NCI-H82 (cell line): ENCODE data around the gene RNF32.

Source experiments
- DNase-seq: peaks from one replicate; lab custom pipeline; 2025; lab: John Stamatoyannopoulos, UW

RNF32 gene

GRCh38 chr7:156640257-156640948 is at the start of gene RNF32:
Gene RNF32, plus strand, starts transcription at chr7:156640774. Its CDS starts 3,104 bp downstream, at chr7:156643878.
- DNase-seq: peak; percentile 94

- DNase-seq: no peak
These were observed 48.3 kb upstream of the RNF32 start for GRCh38 chr7:156592155-156592884.

GRCh38 chr7:156594283-156595080 is 46.1 kb upstream of the RNF32 start:
- DNase-seq: no peak

GRCh38 chr7:156600496-156600895 is 40.1 kb upstream of the RNF32 start:
- no peak for DNase-seq

GRCh38 chr7:156602283-156602682 is 38.3 kb upstream of the RNF32 start:
- DNase-seq: no peak

GRCh38 chr7:156603011-156603410 is 37.6 kb upstream of the RNF32 start:
- DNase-seq: no peak

GRCh38 chr7:156603629-156604028 is 36.9 kb upstream of the RNF32 start:
- no peak for DNase-seq

GRCh38 chr7:156604311-156604710 is 36.3 kb upstream of the RNF32 start:
- DNase-seq: no peak

GRCh38 chr7:156604836-156605695 is 35.5 kb upstream of the RNF32 start:
- no peak for DNase-seq

- DNase-seq: no peak
These were observed 34.4 kb upstream of the RNF32 start for GRCh38 chr7:156606135-156606534.

- DNase-seq: no peak
These were observed 33.8 kb upstream of the RNF32 start for GRCh38 chr7:156606691-156607331.

GRCh38 chr7:156607332-156608172 is 33.0 kb upstream of the RNF32 start:
- DNase-seq: no peak

- DNase-seq: no peak
These were observed 32.4 kb upstream of the RNF32 start for GRCh38 chr7:156608173-156608478.

- DNase-seq: no peak
These were observed 31.3 kb upstream of the RNF32 start for GRCh38 chr7:156609010-156609877.

GRCh38 chr7:156610130-156610529 is 30.4 kb upstream of the RNF32 start:
- no peak for DNase-seq

- no peak for DNase-seq
These were observed 30.0 kb upstream of the RNF32 start for GRCh38 chr7:156610601-156611000.

GRCh38 chr7:156611014-156612010 is 29.3 kb upstream of the RNF32 start:
- DNase-seq: no peak

GRCh38 chr7:156612930-156613329 is 27.6 kb upstream of the RNF32 start:
- DNase-seq: no peak
